Liver (tissue), 2 donors: ENCODE results near the gene SEZ6L2.

Source experiments
- CTCF ChIP-seq: fragments of 150-350 bp; IDR thresholded peaks from 2 replicates; pipeline ENCODE4 v1.5.1; 2017; ENCODE audit warnings: improper control_type of control experiment, low read depth, low read length; ENCODE audit not compliant: missing input control
- ZBTB33 ChIP-seq: IDR thresholded peaks from 2 replicates; pipeline ENCODE4 v1.6.1; 2016; ENCODE audit warnings: antibody characterized with exemption
- donor health status: healthy.

GRCh38 chr16:29849505-29849904 is 49.8 kb downstream of the SEZ6L2 start:
- TF ChIP-seq CTCF (no peak), ZBTB33 (no peak)
